NCI-H2196 treated with DMSO at 0.1 percent for 48 hours (cell line): ENCODE data around the gene CHD2.

Experiments
- DNase-seq: peaks from one replicate; lab custom pipeline; 2025; ENCODE audit not compliant: unreplicated experiment; lab: John Stamatoyannopoulos, UW

The CHD2 gene

DNA sequence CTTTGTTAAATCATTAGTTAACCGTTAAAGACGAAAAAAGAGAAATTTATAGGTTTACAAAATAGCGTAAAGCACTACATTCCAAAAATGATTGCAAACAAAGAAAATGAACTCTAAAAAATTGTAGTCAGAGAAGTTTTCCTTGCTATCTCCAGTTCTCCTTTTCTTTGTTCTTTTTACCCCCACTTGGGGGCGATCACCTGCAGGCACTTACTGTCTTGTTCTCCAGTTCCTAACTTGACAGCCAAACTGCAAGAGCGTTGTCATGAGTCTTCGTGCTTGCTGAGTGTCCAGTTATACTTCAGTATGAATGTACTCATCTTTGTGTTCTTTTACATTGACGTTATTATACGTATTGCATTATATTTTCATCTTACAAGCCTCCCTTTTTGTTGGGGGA lies 54.5 kb downstream of the CHD2 start:
- no peak for DNase-seq

DNA sequence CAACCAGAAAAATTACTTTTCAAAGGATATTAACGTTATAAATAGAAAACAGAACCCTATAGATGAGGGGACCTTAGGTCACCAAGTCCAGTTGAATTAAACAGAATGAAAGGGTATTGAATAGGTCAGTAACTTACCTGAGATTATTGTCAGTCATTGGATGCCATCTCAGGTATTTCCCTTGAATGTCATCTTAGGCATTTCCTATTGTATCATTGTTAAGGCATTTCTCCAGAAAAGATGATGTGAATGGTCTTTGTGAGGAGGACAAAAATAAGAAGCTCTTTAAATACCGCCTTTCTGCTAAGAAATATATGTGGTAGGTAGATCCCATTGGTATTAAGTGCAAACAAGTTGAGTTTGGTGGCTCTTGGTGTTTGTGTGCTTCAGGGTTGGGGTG lies 55.6 kb downstream of the CHD2 start:
- no peak for DNase-seq

DNA sequence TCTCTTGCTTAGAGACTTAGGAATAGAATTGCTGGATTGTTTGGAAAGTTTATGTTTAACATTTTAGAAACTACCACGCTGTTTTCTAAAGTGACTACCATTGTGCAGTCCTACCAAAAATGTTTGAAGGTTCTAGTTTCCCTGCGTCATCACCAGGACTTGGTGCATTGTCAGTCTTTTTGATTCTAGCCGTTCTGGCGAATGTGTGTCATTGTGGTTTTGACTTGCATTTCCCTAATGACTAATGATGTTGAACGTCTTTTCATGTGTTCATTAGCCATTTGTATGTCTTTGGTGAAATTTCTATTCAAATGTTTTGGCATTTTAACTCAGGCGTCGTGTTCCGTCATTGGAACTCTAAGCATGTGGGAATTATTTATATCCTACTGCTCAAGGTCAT lies 58.0 kb downstream of the CHD2 start:
- no peak for DNase-seq

DNA sequence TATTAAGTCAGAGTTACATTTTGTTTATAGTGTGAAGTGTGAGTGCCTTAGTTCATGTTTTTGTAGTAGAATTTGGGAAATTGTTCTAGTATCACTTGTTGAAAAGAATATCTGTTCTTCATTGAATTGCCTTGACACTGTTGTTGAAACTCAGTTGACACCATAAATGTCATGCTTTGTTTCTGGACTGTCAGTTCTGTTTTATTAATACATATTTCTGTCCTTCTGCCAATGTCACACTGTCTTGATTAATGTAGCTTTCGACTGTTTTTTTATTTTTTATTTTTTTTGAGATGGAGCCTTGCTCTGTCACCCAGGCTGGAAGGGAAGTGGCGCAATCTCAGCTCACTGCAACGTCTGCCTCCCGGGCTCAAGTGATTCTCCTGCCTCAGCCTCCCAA lies 59.1 kb downstream of the CHD2 start:
- DNase-seq: no peak

GRCh38 chr15:92960996-92961681 lies 61.0 kb downstream of the CHD2 start:
- DNase-seq: no peak

GRCh38 chr15:92962914-92963313 lies 62.8 kb downstream of the CHD2 start:
- no peak for DNase-seq

GRCh38 chr15:92963794-92964193 lies 63.7 kb downstream of the CHD2 start:
- no peak for DNase-seq

GRCh38 chr15:92968926-92969651 lies 69.0 kb downstream of the CHD2 start:
- DNase-seq: no peak

- no peak for DNase-seq
Measured at GRCh38 chr15:92970656-92971055, 70.5 kb downstream of the CHD2 start.

GRCh38 chr15:92971081-92971480 lies 71.0 kb downstream of the CHD2 start:
- DNase-seq: no peak

GRCh38 chr15:92971713-92972112 lies 71.6 kb downstream of the CHD2 start:
- no peak for DNase-seq

DNA sequence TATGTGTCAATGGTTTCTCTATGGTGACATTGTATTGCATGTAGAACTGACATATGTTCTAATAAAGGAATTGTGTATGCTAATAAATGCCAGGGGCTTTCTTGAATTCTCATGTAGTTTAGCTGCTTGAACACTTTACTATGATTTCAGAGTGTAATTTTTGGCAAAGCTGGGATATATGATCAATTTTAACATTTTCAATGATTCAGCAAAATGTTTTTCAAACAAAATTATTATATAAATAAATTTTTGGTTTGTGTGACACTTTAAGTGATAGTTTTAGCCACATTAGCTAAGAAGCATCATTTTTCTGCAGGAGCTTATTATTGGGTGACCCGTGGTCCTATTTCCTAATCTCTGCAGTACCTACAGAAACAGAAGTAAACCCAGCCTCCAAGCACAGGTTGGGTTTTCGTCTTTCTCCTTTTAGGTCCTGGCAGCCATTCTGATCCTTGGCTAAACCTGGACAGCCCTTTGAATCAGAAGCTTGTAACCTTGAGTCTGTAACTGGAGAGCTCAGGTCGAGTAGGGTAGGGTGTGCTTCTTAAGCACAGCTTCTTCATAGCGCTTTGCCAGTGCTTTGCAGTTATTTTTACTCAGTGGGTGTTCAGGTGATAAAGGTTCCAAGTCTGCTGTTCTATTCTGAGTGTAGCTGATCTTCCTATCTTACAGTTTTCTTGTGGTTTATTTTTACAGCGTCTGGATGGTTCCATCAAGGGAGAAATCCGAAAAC lies 74.2 kb downstream of the CHD2 start:
- no peak for DNase-seq

DNA sequence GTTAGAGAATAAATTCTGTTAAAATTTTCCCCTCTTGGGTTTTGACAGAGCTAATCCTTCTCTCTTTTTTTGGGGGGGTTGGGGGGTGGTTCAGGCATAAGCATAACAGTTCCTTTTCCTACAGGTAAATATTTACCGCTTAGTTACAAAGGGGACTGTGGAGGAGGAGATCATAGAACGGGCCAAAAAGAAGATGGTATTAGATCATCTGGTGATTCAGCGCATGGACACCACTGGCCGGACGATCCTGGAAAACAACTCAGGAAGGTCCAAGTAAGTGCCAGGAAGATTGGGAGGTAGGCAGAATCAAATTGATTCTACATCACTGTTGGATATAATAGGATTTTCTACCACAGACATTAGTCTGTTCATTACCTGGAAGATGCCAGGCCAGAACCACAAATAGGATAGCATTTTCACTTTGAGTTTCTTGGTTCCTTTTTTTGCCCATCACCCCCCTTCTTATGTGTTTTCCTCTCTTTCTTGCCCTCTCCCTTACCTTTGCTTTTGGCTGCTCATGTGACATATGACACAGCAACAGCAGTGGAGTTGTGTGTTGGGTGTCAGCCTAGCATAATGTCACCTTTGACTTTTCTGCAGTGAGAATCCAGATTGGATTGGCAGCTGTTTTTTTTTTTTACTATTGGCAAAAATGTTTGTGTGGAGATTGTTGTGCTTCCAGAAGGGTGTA lies 79.0 kb downstream of the CHD2 start:
- DNase-seq: no peak

DNA sequence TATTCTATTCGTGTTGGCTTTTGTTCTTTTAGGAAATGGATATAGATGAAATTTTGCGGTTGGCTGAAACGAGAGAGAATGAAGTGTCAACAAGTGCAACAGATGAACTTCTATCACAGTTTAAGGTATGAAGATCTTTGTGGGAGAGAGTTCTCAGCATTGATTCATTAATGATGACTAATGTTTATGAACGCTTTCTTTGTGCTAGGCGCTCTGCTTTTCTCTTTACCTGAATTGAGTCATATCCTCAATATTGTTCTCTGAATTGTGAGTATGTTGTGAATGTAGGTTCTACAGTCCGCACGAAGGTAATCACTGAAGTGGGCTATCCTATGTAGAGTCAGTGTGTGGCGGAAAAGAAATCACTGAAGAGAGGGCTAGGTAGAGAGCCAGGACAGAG lies 81.2 kb downstream of the CHD2 start:
- DNase-seq: no peak

DNA sequence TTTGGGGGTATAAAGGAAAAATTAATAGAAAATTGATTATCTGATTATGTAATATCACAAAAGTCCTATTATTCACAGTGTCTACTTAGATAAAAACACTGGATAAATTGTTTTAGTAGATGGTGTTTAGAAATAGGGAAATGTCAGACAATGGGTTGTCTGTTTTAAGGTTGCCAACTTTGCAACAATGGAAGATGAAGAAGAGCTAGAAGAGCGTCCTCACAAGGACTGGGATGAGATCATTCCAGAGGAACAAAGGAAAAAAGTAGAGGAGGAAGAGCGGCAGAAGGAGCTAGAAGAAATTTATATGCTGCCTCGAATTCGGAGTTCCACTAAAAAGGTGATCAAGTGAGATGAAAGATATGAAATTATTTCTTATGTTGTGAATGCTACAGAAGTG lies 84.0 kb downstream of the CHD2 start:
- no peak for DNase-seq

DNA sequence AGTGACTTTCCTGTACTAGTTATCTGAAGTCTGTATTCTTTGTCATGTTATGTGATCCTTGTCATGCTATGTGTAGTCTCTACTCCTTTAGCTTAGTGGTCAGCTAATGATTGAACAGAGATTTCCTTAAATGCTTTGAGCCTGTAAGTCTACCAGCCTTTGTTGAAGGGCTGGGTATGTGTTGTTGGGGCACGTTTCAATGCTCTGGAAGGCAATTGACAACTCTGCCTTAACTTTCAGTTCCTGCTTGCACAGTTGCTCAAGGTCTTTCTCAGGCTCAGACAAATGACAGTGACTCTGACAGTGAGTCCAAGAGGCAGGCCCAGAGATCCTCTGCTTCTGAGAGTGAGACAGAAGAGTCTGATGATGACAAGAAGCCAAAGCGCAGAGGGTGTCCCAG lies 89.3 kb downstream of the CHD2 start:
- no peak for DNase-seq

DNA sequence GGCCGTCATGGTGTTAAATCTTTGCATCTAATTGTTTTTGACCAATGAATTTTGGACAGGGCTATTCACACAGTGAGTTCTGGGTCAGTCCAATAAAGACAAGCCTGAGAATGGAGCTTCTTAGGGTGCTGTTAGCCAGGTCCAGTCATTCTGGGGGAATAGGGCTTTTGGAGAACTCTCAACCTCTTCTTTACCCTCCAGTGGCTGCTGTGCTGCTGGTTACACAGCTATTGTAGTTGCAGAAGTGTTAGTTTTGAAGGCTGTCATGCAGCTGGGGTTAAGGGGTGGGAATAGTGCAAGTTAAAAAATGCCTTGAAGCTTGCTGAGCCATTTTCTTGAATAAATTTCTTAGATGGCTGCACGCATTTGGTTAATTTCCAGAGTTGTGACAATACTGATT lies 89.9 kb downstream of the CHD2 start:
- DNase-seq: no peak

- DNase-seq: no peak
Measured at GRCh38 chr15:92992720-92993119, 92.6 kb downstream of the CHD2 start.

DNA sequence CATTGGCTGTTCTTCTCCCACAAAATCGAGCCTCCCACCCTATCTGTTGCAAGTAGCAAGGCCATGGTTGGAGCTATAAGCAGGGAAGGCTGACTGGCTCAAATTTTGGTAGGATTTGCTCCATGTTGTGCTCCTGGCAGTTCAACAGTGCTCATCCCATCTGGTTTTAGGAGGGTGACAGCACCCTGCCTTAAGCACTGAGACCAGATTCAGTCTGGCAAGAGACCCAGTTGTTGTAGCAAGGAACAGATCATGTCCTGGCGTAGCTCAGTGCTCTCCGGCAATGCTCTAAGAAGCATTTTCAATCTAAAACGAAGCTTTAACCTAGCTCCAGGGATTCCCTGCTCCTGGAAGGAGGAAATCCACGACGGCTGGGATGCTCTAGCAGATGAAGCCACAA lies 97.7 kb downstream of the CHD2 start:
- no peak for DNase-seq

DNA sequence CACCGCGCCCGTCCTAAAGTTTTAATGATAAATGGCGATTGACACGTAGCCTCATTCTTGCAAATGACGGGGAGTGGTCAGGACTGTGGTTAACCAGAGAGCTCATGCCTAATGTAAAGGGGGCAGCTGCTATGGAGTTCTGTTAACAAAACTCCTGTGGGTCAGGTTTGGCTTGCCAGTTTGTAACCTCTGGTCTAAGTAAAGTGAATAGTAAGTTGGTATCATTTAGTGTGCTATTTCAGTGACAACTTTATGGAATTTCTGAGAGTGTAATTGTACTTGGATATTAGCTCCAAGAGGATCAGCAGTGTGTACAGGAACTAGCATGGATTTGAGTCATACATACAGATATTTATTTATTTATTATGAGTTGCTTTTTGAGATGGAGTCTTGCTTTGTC lies 101.0 kb downstream of the CHD2 start:
- no peak for DNase-seq

- DNase-seq: no peak
Measured at GRCh38 chr15:93001881-93002280, 101.8 kb downstream of the CHD2 start.

GRCh38 chr15:93005133-93005532 lies 105.0 kb downstream of the CHD2 start:
- DNase-seq: no peak
